SK-N-SH (cell line): ENCODE data around the gene MAGEB10.

Experiments used
- EP300 ChIP-seq, 2 experiments: IDR thresholded peaks; 2 replicates each; pipeline versions ENCODE4 v1.4.0 to v1.6.1; 2012; ENCODE audit warnings: borderline replicate concordance in 1 of 2, low read depth in 1 of 2, low read length in 1 of 2
- EZH2phosphoT487 ChIP-seq: fragments of 200-600 bp; sonication (generic); IDR thresholded peaks from 2 replicates; pipeline ENCODE4 v1.6.1; 2017; ENCODE audit warnings: low read depth, mixed run types, mild to moderate bottlenecking, antibody characterized with exemption, moderate library complexity, borderline replicate concordance
- FOXJ3 ChIP-seq: sonication (generic); formaldehyde crosslinking; IDR thresholded peaks from 2 replicates; pipeline ENCODE4 v1.5.1; 2020; ENCODE audit warnings: mild to moderate bottlenecking, missing genetic modification reagents
- GABPA ChIP-seq: IDR thresholded peaks from 2 replicates; pipeline ENCODE4 v1.4.0; 2012; ENCODE audit warnings: low read depth, mild to moderate bottlenecking
- GATA2 ChIP-seq: sonication (generic); formaldehyde crosslinking; IDR thresholded peaks from 2 replicates; pipeline ENCODE4 v1.5.0; 2020; ENCODE audit warnings: mild to moderate bottlenecking, missing genetic modification reagents
- POLR2AphosphoS5 ChIP-seq: IDR thresholded peaks from 2 replicates; pipeline ENCODE4 v1.6.1; 2012; ENCODE audit warnings: low read depth, low read length
- RAD21 ChIP-seq: IDR thresholded peaks from 2 replicates; pipeline ENCODE4 v1.6.1; 2012; ENCODE audit warnings: mild to moderate bottlenecking, low read length
- SIN3A ChIP-seq: IDR thresholded peaks from 2 replicates; pipeline ENCODE4 v1.6.1; 2012; ENCODE audit warnings: low read depth, mild to moderate bottlenecking, low read length, moderate library complexity, borderline replicate concordance
- TEAD4 ChIP-seq: IDR thresholded peaks from 2 replicates; pipeline ENCODE4 v1.4.0; 2012; ENCODE audit warnings: mild to moderate bottlenecking, borderline replicate concordance; ENCODE audit not compliant: insufficient read depth
- USF2 ChIP-seq: fragments of 150-350 bp; IDR thresholded peaks from 2 replicates; pipeline ENCODE4 v1.6.1; 2017; ENCODE audit warnings: antibody characterized with exemption, low read length, low read depth, borderline replicate concordance
- YY1 ChIP-seq: IDR thresholded peaks from 2 replicates; pipeline ENCODE4 v1.4.0; 2012; ENCODE audit warnings: low read depth, mild to moderate bottlenecking
- TF ChIP-seq, protein P1 (sequence below): fragments of 200-600 bp; sonication (generic); IDR thresholded peaks from 2 replicates; pipeline ENCODE4 v1.6.1; 2017; ENCODE audit warnings: antibody characterized with exemption, mild to moderate bottlenecking, moderate library complexity
- TF ChIP-seq, protein P2 (sequence below): IDR thresholded peaks from 2 replicates; pipeline ENCODE4 v1.6.1; 2012; ENCODE audit warnings: mild to moderate bottlenecking, low read depth, low read length, moderate library complexity

GRCh38 chrX:27815209-27815608 lies 7.4 kb downstream of the MAGEB10 start:
- no peak for TF ChIP-seq SIN3A
- TF ChIP-seq, protein P1, sequence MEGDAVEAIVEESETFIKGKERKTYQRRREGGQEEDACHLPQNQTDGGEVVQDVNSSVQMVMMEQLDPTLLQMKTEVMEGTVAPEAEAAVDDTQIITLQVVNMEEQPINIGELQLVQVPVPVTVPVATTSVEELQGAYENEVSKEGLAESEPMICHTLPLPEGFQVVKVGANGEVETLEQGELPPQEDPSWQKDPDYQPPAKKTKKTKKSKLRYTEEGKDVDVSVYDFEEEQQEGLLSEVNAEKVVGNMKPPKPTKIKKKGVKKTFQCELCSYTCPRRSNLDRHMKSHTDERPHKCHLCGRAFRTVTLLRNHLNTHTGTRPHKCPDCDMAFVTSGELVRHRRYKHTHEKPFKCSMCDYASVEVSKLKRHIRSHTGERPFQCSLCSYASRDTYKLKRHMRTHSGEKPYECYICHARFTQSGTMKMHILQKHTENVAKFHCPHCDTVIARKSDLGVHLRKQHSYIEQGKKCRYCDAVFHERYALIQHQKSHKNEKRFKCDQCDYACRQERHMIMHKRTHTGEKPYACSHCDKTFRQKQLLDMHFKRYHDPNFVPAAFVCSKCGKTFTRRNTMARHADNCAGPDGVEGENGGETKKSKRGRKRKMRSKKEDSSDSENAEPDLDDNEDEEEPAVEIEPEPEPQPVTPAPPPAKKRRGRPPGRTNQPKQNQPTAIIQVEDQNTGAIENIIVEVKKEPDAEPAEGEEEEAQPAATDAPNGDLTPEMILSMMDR: no peak
- no peak for TF ChIP-seq POLR2AphosphoS5
- TF ChIP-seq FOXJ3 (CRISPR knock-in tag): no peak
- TF ChIP-seq EZH2phosphoT487: no peak
- TF ChIP-seq RAD21: no peak
- no peak for TF ChIP-seq USF2
- TF ChIP-seq, protein P2, sequence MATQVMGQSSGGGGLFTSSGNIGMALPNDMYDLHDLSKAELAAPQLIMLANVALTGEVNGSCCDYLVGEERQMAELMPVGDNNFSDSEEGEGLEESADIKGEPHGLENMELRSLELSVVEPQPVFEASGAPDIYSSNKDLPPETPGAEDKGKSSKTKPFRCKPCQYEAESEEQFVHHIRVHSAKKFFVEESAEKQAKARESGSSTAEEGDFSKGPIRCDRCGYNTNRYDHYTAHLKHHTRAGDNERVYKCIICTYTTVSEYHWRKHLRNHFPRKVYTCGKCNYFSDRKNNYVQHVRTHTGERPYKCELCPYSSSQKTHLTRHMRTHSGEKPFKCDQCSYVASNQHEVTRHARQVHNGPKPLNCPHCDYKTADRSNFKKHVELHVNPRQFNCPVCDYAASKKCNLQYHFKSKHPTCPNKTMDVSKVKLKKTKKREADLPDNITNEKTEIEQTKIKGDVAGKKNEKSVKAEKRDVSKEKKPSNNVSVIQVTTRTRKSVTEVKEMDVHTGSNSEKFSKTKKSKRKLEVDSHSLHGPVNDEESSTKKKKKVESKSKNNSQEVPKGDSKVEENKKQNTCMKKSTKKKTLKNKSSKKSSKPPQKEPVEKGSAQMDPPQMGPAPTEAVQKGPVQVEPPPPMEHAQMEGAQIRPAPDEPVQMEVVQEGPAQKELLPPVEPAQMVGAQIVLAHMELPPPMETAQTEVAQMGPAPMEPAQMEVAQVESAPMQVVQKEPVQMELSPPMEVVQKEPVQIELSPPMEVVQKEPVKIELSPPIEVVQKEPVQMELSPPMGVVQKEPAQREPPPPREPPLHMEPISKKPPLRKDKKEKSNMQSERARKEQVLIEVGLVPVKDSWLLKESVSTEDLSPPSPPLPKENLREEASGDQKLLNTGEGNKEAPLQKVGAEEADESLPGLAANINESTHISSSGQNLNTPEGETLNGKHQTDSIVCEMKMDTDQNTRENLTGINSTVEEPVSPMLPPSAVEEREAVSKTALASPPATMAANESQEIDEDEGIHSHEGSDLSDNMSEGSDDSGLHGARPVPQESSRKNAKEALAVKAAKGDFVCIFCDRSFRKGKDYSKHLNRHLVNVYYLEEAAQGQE: no peak
- TF ChIP-seq EP300 (IDR thresholded peaks at IDR 0.05; ENCODE audit: borderline replicate concordance in 1 of 2, low read depth in 1 of 2, low read length in 1 of 2): no peak
- TF ChIP-seq YY1: no peak
- no peak for TF ChIP-seq TEAD4
- TF ChIP-seq GABPA: no peak
- TF ChIP-seq GATA2: no peak
